Measurements from ENCODE around the gene TXNDC5.

- no peak for TF ChIP-seq POLR2A (IDR thresholded peaks at IDR 0.05)
- TF ChIP-seq, protein P1, sequence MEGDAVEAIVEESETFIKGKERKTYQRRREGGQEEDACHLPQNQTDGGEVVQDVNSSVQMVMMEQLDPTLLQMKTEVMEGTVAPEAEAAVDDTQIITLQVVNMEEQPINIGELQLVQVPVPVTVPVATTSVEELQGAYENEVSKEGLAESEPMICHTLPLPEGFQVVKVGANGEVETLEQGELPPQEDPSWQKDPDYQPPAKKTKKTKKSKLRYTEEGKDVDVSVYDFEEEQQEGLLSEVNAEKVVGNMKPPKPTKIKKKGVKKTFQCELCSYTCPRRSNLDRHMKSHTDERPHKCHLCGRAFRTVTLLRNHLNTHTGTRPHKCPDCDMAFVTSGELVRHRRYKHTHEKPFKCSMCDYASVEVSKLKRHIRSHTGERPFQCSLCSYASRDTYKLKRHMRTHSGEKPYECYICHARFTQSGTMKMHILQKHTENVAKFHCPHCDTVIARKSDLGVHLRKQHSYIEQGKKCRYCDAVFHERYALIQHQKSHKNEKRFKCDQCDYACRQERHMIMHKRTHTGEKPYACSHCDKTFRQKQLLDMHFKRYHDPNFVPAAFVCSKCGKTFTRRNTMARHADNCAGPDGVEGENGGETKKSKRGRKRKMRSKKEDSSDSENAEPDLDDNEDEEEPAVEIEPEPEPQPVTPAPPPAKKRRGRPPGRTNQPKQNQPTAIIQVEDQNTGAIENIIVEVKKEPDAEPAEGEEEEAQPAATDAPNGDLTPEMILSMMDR (IDR thresholded peaks at IDR 0.05): no peak
- TF ChIP-seq POLR2AphosphoS5 (IDR thresholded peaks at IDR 0.05): no peak
Measured at GRCh38 chr6:7921046-7921445, 10.5 kb upstream of the TXNDC5 start.
